ENCODE measurements around the gene TMEM92. TPM values are rescaled to one million over a fixed set of nuclear protein-coding genes. Genes with fewer than 3 reads are reported as not detected.

TMEM92 gene
- total RNA-seq, 1 donor from 2014 or later, result 1.6 TPM

GRCh38 chr17:50256826-50257618, 17.2 kb upstream of the TMEM92 start:
- Mint-ChIP-seq H3K27ac (no peak overlapping the region), H3K36me3 (ENCODE audit: low read depth) (no peaks in the 10 kb centered on the region), H3K27me3 (ENCODE audit: low read depth) (peaks cover 7% of the 10 kb centered on the region), H3K9me3 (no peaks in the 10 kb centered on the region), H3K4me3 (ENCODE audit: low read depth) (no peak overlapping the region), H3K4me1 (ENCODE audit: low read depth) (no peaks in the 10 kb centered on the region)
- intact Hi-C loops (cut with micrococcal nuclease), result no loop called here
- DNase-seq (ENCODE audit: low spot score), result no peak

GRCh38 chr17:50257676-50258224, 16.5 kb upstream of the TMEM92 start:
- no peaks in the 10 kb centered on the region for H3K4me1 Mint-ChIP-seq (ENCODE audit: low read depth)
- H3K27me3 Mint-ChIP-seq (ENCODE audit: low read depth), result peaks cover 9% of the 10 kb centered on the region
- no peaks in the 10 kb centered on the region for H3K9me3 Mint-ChIP-seq
- H3K4me3 Mint-ChIP-seq (ENCODE audit: low read depth), result no peak overlapping the region
- H3K27ac Mint-ChIP-seq, result no peak overlapping the region
- intact Hi-C loops (cut with micrococcal nuclease), result no loop called here
- no peaks in the 10 kb centered on the region for H3K36me3 Mint-ChIP-seq (ENCODE audit: low read depth)
- DNase-seq (ENCODE audit: low spot score), result no peak

- peaks cover 5% of the 10 kb centered on the region for H3K27me3 Mint-ChIP-seq (ENCODE audit: low read depth)
- no peak overlapping the region for H3K27ac Mint-ChIP-seq
- no peak overlapping the region for H3K4me3 Mint-ChIP-seq (ENCODE audit: low read depth)
- intact Hi-C loops (cut with micrococcal nuclease), result no loop called here
- no peaks in the 10 kb centered on the region for H3K9me3 Mint-ChIP-seq
- H3K4me1 Mint-ChIP-seq (ENCODE audit: low read depth), result no peaks in the 10 kb centered on the region
- H3K36me3 Mint-ChIP-seq (ENCODE audit: low read depth), result no peaks in the 10 kb centered on the region
- no peak for DNase-seq (ENCODE audit: low spot score)
Observed at GRCh38 chr17:50258647-50259476, 15.4 kb upstream of the TMEM92 start.

- no peak for DNase-seq (ENCODE audit: low spot score)
- intact Hi-C loops (cut with micrococcal nuclease), result no loop called here
- Mint-ChIP-seq H3K9me3 (no peaks in the 10 kb centered on the region), H3K27me3 (ENCODE audit: low read depth) (peaks cover 5% of the 10 kb centered on the region), H3K4me1 (ENCODE audit: low read depth) (no peaks in the 10 kb centered on the region), H3K4me3 (ENCODE audit: low read depth) (no peak overlapping the region), H3K27ac (no peak overlapping the region), H3K36me3 (ENCODE audit: low read depth) (no peaks in the 10 kb centered on the region)
Observed at GRCh38 chr17:50259477-50260324, 14.6 kb upstream of the TMEM92 start.

- intact Hi-C loops (cut with micrococcal nuclease), result no loop called here
- DNase-seq (ENCODE audit: low spot score), result no peak
- Mint-ChIP-seq H3K36me3 (ENCODE audit: low read depth) (no peaks in the 10 kb centered on the region), H3K4me1 (ENCODE audit: low read depth) (no peaks in the 10 kb centered on the region), H3K4me3 (ENCODE audit: low read depth) (no peak overlapping the region), H3K27me3 (ENCODE audit: low read depth) (peaks cover 5% of the 10 kb centered on the region), H3K9me3 (no peaks in the 10 kb centered on the region), H3K27ac (no peak overlapping the region)
Observed at GRCh38 chr17:50260501-50260911, 13.8 kb upstream of the TMEM92 start.

- Mint-ChIP-seq H3K36me3 (ENCODE audit: low read depth) (no peaks in the 10 kb centered on the region), H3K9me3 (no peaks in the 10 kb centered on the region), H3K27me3 (ENCODE audit: low read depth) (peaks cover 8% of the 10 kb centered on the region), H3K4me3 (ENCODE audit: low read depth) (no peak overlapping the region), H3K4me1 (ENCODE audit: low read depth) (no peaks in the 10 kb centered on the region), H3K27ac (no peak overlapping the region)
- intact Hi-C loops (cut with micrococcal nuclease), result no loop called here
- no peak for DNase-seq (ENCODE audit: low spot score)
Observed at GRCh38 chr17:50261051-50261915, 13.0 kb upstream of the TMEM92 start.

- no peak overlapping the region for H3K27ac Mint-ChIP-seq
- H3K27me3 Mint-ChIP-seq (ENCODE audit: low read depth), result peaks cover 5% of the 10 kb centered on the region
- no peaks in the 10 kb centered on the region for H3K36me3 Mint-ChIP-seq (ENCODE audit: low read depth)
- intact Hi-C loops (cut with micrococcal nuclease), result no loop called here
- H3K4me1 Mint-ChIP-seq (ENCODE audit: low read depth), result peaks cover 1% of the 10 kb centered on the region
- H3K9me3 Mint-ChIP-seq, result no peaks in the 10 kb centered on the region
- no peak for DNase-seq (ENCODE audit: low spot score)
- no peak overlapping the region for H3K4me3 Mint-ChIP-seq (ENCODE audit: low read depth)
Observed at GRCh38 chr17:50262001-50262794, 12.1 kb upstream of the TMEM92 start.

GRCh38 chr17:50263331-50264262, 10.7 kb upstream of the TMEM92 start:
- Mint-ChIP-seq H3K4me1 (ENCODE audit: low read depth) (peaks cover 3% of the 10 kb centered on the region), H3K27ac (no peak overlapping the region), H3K4me3 (ENCODE audit: low read depth) (no peak overlapping the region), H3K9me3 (no peaks in the 10 kb centered on the region), H3K36me3 (ENCODE audit: low read depth) (no peaks in the 10 kb centered on the region), H3K27me3 (ENCODE audit: low read depth) (peaks cover 5% of the 10 kb centered on the region)
- intact Hi-C loops (cut with micrococcal nuclease), result no loop called here
- no peak for DNase-seq (ENCODE audit: low spot score)

GRCh38 chr17:50264263-50265113, 9.8 kb upstream of the TMEM92 start:
- H3K27me3 Mint-ChIP-seq (ENCODE audit: low read depth), result peaks cover 5% of the 10 kb centered on the region
- DNase-seq (ENCODE audit: low spot score), result no peak
- H3K36me3 Mint-ChIP-seq (ENCODE audit: low read depth), result no peaks in the 10 kb centered on the region
- peaks cover 4% of the 10 kb centered on the region for H3K4me1 Mint-ChIP-seq (ENCODE audit: low read depth)
- intact Hi-C loops (cut with micrococcal nuclease), result no loop called here
- no peaks in the 10 kb centered on the region for H3K9me3 Mint-ChIP-seq
- no peak overlapping the region for H3K4me3 Mint-ChIP-seq (ENCODE audit: low read depth)
- no peak overlapping the region for H3K27ac Mint-ChIP-seq

GRCh38 chr17:50265212-50265611, 9.1 kb upstream of the TMEM92 start:
- peaks cover 6% of the 10 kb centered on the region for H3K4me1 Mint-ChIP-seq (ENCODE audit: low read depth)
- intact Hi-C loops (cut with micrococcal nuclease), result no loop called here
- peaks cover 5% of the 10 kb centered on the region for H3K27me3 Mint-ChIP-seq (ENCODE audit: low read depth)
- H3K36me3 Mint-ChIP-seq (ENCODE audit: low read depth), result no peaks in the 10 kb centered on the region
- no peak for DNase-seq (ENCODE audit: low spot score)
- H3K27ac Mint-ChIP-seq, result no peak overlapping the region
- no peak overlapping the region for H3K4me3 Mint-ChIP-seq (ENCODE audit: low read depth)
- H3K9me3 Mint-ChIP-seq, result no peaks in the 10 kb centered on the region
